GM12892 (cell line): Measurements from ENCODE around the gene PERP.

Source experiments
- POLR2A ChIP-seq: IDR thresholded peaks from 2 replicates; pipeline ENCODE4 v1.6.1; 2011; ENCODE audit warnings: low read depth, low read length, control low read depth
- POLR2AphosphoS5 ChIP-seq: IDR thresholded peaks from 2 replicates; pipeline ENCODE4 v1.6.1; 2011; ENCODE audit warnings: low read depth, low read length, control low read depth
- TAF1 ChIP-seq: IDR thresholded peaks from 2 replicates; pipeline ENCODE4 v1.6.1; 2011; ENCODE audit warnings: low read depth, mild to moderate bottlenecking, control low read depth, low read length, borderline replicate concordance

DNA sequence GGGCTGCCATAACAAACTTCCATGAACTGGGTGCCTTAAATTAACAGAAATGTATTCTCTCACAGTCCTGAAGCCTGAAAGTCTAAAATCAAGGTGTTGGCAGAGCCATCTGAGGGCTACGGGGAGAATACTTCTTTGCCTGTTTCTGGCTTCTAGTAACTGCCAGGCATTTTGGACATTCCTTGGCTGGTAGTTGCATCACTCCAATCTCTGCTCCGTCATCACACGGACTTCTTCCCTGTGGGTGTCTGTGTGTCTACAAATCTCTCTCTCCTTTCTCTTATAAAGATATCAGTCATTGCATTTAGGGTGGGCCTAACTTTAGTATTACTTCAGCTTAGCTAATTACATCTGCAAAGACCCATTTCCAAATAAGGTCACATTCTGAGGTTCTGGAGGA is 20.9 kb upstream of the PERP start:
- TF ChIP-seq TAF1 (no peak), POLR2AphosphoS5 (no peak), POLR2A (no peak)
